Effector memory CD4-positive, alpha-beta T cell (primary cell): Measurements from ENCODE around the gene NEK6.

Experiments used
- DNase-seq, 3 donors: peaks; one replicate each; pipeline ENCODE4 v3.0.0-alpha.2; 2020
- H3K27ac ChIP-seq: 2 replicates; pipeline ENCODE4 v1.7.0; 2013; ENCODE audit warnings: mild to moderate bottlenecking, low read length, moderate library complexity; ENCODE audit not compliant: insufficient read depth, poor library complexity, severe bottlenecking
- H3K27me3 ChIP-seq: replicated peaks from 2 replicates; pipeline ENCODE4 v1.7.0; 2013; ENCODE audit warnings: mild to moderate bottlenecking, low read length; ENCODE audit not compliant: insufficient read depth, control insufficient read depth, poor library complexity, severe bottlenecking
- H3K36me3 ChIP-seq: 2 replicates; pipeline ENCODE4 v1.7.0; 2013; ENCODE audit warnings: mild to moderate bottlenecking, low read length, moderate library complexity; ENCODE audit not compliant: control insufficient read depth, insufficient read depth
- H3K4me1 ChIP-seq: 2 replicates; pipeline ENCODE4 v1.7.0; 2013; ENCODE audit warnings: low read length, mild to moderate bottlenecking; ENCODE audit not compliant: control insufficient read depth, insufficient read depth, poor library complexity, severe bottlenecking
- H3K4me3 ChIP-seq: 2 replicates; pipeline ENCODE4 v1.7.0; 2013; ENCODE audit warnings: low read length, low read depth, mild to moderate bottlenecking; ENCODE audit not compliant: insufficient read depth, poor library complexity, severe bottlenecking
- H3K9me3 ChIP-seq: 2 replicates; pipeline ENCODE4 v1.7.0; 2013; ENCODE audit warnings: mild to moderate bottlenecking, low read length, moderate library complexity; ENCODE audit not compliant: control insufficient read depth

Gene NEK6

DNA sequence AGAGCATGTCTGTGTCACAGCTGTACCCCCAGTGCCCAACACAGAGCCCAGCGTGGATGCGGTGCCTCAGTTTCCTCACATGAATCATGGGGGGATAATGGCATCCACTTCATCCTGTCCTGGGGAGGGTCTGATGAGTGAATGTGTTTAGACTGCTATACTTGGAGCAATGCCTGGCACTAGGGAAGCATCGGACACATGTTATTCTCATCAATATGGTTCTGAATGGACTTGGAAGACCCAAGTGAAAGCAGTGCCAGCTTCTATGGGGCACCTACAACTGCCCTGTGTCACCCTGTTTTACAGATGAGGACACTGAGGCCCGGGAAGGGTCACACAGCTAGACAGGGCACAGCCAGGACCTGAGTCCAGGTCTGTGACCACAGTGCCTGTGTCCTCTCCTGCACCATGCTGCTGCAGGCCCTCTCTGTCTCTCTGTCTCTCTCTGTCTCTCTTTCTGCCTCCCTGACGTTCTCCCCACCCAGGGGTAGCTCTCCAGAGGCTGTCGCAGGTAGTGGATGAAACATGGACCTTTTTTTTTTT is 42.3 kb upstream of the NEK6 start:
- H3K27ac ChIP-seq: no peak overlapping the region
- DNase-seq: no peak
- no peak overlapping the region for H3K4me3 ChIP-seq
- H3K9me3 ChIP-seq: no peaks in the 10 kb centered on the region
- H3K27me3 ChIP-seq: no peaks in the 10 kb centered on the region
- no peaks in the 10 kb centered on the region for H3K36me3 ChIP-seq
- H3K4me1 ChIP-seq: peaks cover 44% of the 10 kb centered on the region

DNA sequence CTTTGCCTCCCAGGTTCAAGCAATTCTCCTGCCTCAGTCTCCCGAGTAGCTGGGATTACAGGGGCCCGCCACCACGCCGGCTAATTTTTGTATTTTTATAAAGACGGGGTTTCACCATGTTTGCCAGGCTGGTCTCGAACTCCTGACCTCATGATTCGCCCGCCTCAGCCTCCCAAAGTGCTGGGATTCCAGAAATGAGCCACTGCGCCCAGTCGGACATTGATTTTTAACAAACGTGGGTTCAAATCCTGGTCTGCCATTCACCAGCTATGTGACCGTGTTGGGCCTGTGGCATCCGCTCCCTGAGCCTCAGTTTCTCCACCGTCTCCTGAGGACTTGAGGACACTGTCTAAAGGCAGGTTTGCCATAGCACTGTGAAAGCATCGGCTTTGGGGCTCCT is 41.8 kb upstream of the NEK6 start:
- no peak overlapping the region for H3K4me3 ChIP-seq
- H3K27ac ChIP-seq: no peak overlapping the region
- peaks cover 44% of the 10 kb centered on the region for H3K4me1 ChIP-seq
- H3K36me3 ChIP-seq: no peaks in the 10 kb centered on the region
- no peaks in the 10 kb centered on the region for H3K27me3 ChIP-seq
- H3K9me3 ChIP-seq: no peaks in the 10 kb centered on the region
- DNase-seq: no peak

DNA sequence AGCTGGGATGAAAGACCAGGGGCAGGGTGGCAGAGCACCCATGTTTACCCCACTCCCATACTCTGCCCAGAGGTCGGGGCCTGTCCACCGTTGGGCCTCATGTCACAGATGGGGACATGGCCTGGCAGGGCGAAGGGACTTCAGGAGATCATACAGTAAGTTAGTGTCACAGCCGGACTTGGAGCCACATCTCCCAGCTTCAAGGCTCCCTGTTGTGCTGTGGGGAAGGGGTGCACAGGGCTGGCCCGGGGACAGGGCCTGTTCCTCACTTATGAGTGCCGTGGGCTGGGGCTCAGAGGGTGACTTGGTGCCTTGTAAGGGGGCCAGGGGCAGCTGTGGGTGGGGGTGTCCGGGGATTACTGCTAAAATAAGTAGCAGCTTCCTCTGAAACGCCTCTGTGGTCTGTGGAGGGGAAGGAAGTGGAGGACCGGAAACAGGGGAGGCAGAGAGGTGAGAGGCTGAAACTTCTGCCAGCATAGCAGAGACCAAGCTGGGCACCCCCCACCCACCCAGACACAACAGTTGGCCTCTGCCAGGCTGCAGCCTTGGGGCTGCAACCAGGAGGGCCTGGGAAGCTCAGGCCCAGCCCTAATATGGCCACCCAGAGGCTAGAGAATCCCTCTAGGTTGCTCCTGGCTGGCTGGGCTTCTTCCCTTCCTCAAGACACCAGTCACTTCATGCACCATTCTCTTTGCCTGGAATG is 41.1 kb upstream of the NEK6 start:
- no peaks in the 10 kb centered on the region for H3K9me3 ChIP-seq
- H3K4me3 ChIP-seq: peak overlapping the region; percentile 5
- no peaks in the 10 kb centered on the region for H3K36me3 ChIP-seq
- peak in 1 of 3 donors; percentile 8 for DNase-seq
- no peaks in the 10 kb centered on the region for H3K27me3 ChIP-seq
- H3K4me1 ChIP-seq: peaks cover 44% of the 10 kb centered on the region
- peak overlapping the region; percentile 27 for H3K27ac ChIP-seq

DNA sequence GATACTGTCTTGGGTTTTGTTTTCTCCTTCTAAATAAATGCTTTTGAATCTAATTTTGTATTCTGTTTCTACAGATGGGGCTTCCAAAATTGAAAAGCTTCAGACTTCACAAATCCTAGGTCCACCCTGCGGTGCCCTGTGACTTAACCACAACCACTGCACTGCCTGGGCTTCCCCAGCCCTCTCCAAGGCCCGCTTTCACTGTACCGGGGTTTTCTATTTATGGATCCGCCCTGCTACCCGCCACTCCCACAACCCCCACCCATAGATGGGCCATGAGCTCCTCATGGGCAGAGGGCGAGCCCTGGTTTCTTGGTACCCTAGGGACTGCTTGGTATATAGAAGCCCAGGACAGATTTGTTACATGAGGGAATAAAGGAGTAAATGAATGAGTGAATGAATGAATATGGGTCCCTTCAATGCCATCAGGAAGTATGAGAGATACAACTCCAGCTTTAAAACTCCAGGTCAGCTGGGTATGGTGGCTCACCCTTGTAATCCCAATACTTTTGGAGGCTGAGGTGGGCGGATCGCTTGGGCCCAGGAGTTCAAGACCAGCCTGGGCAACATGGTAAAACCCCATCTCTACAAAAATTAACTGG is 39.8 kb upstream of the NEK6 start:
- DNase-seq: no peak
- Histone ChIP-seq H3K36me3 (no peaks in the 10 kb centered on the region), H3K27me3 (no peaks in the 10 kb centered on the region), H3K27ac (no peak overlapping the region), H3K4me3 (no peak overlapping the region), H3K4me1 (peaks cover 44% of the 10 kb centered on the region), H3K9me3 (no peaks in the 10 kb centered on the region)

DNA sequence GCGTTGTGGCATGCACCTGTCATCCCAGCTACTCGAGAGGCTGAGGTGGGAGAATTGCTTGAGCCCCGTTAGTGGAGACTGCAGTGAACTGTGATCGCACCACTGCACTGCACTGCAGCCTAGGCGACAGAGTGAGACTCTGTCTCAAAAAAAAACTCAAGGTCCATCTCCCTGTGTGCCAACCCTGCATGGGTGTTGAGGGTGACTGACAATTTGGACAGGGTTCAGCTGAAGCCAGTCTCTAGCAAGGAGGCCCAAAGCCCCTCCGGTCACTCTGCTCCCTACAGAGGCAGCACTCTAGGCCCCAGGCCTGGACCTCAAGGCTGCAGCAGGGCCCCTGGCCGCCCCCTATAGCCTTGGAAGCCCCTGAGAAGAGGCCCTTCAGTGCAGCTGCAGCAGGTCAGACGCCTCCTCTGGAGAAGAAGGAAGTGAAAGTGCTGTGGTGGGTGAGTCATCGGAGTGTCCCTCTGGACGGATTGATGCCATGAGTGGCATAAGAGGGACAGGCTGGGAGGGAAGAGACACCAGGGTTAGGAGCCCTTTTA is 39.2 kb upstream of the NEK6 start:
- Histone ChIP-seq H3K4me1 (peaks cover 44% of the 10 kb centered on the region), H3K4me3 (no peak overlapping the region), H3K36me3 (no peaks in the 10 kb centered on the region), H3K9me3 (no peaks in the 10 kb centered on the region), H3K27ac (no peak overlapping the region), H3K27me3 (no peaks in the 10 kb centered on the region)
- DNase-seq: no peak

DNA sequence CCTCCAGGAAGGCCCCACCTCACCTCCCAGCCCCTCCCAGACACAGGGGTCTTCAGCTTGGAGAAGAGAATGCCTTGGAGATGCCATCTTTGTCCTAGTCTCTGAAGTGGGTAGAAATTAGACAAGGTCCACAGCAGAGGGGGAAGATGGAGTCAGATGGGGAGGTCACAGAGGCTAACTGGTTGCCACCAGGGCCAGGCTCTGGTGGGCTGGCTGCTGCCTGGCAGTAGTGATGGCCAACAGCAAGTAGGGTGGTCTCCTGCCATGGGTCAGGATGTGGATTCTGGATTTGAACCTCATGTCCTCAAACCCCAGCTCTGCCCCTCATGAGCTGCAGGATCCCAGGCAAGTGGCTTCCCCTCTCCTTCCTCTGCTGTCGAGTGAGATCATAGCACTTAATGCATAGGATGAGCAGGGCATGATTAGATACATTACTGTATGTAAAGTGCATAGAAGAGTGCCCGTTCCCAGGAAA is 38.7 kb upstream of the NEK6 start:
- H3K9me3 ChIP-seq: no peaks in the 10 kb centered on the region
- no peak overlapping the region for H3K27ac ChIP-seq
- no peaks in the 10 kb centered on the region for H3K27me3 ChIP-seq
- no peaks in the 10 kb centered on the region for H3K36me3 ChIP-seq
- H3K4me1 ChIP-seq: peaks cover 43% of the 10 kb centered on the region
- no peak overlapping the region for H3K4me3 ChIP-seq
- no peak for DNase-seq

DNA sequence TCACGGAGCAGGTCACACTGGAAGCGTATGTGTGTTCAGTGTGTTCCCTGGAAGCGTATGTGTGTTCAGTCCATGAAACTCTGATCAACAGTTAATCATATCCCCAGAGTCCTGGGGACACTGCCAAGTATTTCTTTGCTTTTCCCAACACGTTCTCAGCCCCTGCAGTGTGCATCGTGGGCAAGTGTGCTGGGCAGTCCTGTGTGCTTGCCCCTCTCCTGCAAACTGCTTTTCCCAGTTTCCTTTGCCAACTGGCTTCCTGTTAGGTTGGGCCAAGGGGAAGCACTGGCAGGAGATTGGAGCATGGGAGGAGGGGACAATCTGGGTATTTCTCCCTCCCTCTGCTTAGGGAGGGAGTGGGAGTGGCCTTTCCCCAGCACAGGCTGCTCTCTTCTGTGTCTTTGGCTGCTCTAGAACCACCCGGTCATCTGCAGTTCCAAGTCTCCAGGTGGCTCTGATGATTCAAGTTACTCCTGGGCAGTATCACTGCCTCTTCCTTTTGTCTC is 36.8 kb upstream of the NEK6 start:
- Histone ChIP-seq H3K9me3 (no peaks in the 10 kb centered on the region), H3K36me3 (no peaks in the 10 kb centered on the region), H3K4me1 (peaks cover 28% of the 10 kb centered on the region), H3K4me3 (no peak overlapping the region), H3K27me3 (no peaks in the 10 kb centered on the region), H3K27ac (no peak overlapping the region)
- no peak for DNase-seq

DNA sequence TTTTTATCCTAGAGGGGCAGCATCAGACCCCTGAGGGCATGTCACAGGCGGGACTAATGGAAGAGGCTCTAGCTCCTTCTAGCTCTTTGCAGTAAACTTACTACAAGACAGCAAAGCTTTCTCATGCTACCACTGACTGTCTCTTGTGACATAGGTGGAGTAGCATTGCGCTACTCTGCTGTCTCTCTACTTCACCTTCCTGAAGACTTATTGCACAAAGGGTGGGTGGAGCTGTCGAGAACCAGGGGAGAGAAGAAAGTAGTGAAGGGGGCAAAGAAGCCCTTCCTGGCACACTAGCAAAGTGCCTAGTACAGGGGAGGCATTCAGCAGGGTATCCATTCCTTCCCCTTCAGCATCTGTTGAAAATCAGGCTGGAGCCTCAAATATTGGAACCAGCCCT is 36.1 kb upstream of the NEK6 start:
- Histone ChIP-seq H3K4me1 (peaks cover 21% of the 10 kb centered on the region), H3K36me3 (no peaks in the 10 kb centered on the region), H3K27ac (no peak overlapping the region), H3K4me3 (no peak overlapping the region), H3K9me3 (no peaks in the 10 kb centered on the region), H3K27me3 (no peaks in the 10 kb centered on the region)
- DNase-seq: no peak

DNA sequence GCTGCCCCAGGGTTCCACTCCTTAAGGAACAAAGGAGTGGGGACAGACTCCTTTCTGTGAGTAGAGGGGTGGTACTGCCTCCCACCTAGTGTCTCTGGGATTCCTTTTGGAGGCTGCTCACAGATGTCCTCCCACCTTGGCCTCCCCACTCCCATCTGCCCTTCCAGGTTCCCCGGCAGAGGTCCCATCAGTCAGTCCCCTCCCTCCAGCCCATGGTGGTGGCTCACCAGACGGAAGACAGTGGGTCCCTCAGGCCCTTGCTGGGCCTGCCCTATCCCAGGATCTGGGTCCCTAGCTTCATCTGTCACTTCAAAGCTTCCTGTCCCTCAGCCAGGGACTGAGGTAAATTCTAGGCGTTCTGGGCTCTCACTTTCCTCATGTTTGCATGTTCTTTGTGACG is 35.6 kb upstream of the NEK6 start:
- no peak overlapping the region for H3K27ac ChIP-seq
- no peaks in the 10 kb centered on the region for H3K9me3 ChIP-seq
- no peak for DNase-seq
- H3K27me3 ChIP-seq: no peaks in the 10 kb centered on the region
- peaks cover 17% of the 10 kb centered on the region for H3K4me1 ChIP-seq
- no peak overlapping the region for H3K4me3 ChIP-seq
- no peaks in the 10 kb centered on the region for H3K36me3 ChIP-seq
